Measurements from ENCODE around the gene SYT7.

The SYT7 gene

GRCh38 chr11:61505640-61506155, 75.2 kb downstream of the SYT7 start:
- 43 to 52% methylated on average over 5 to 8 of the region's 10 CpGs for WGBS, 2 experiments (ENCODE audit: insufficient coverage in 2 of 2)
- H3K27ac ChIP-seq (ENCODE audit: low read depth, low read length, severe bottlenecking), result no peak overlapping the region
- H3K9me3 ChIP-seq (ENCODE audit: control insufficient read depth, low read length), result no peaks in the 10 kb centered on the region
- H3K36me3 ChIP-seq (ENCODE audit: control insufficient read depth, insufficient read depth, low read length), result no peaks in the 10 kb centered on the region
- H3K4me3 ChIP-seq (ENCODE audit: extremely low read depth, insufficient read depth, low read length, poor library complexity, severe bottlenecking), result no peak overlapping the region
- peaks cover 3% of the 10 kb centered on the region for H3K4me1 ChIP-seq (ENCODE audit: control insufficient read depth, insufficient read depth, low read length, poor library complexity, severe bottlenecking)

- 86 to 100% methylated on average over 1 to 2 of the region's 5 CpGs for WGBS, 2 experiments (ENCODE audit: insufficient coverage in 2 of 2)
- Histone ChIP-seq H3K4me3 (ENCODE audit: extremely low read depth, insufficient read depth, low read length, poor library complexity, severe bottlenecking) (no peak overlapping the region), H3K9me3 (ENCODE audit: control insufficient read depth, low read length) (no peaks in the 10 kb centered on the region), H3K36me3 (ENCODE audit: control insufficient read depth, insufficient read depth, low read length) (no peaks in the 10 kb centered on the region), H3K27ac (ENCODE audit: low read depth, low read length, severe bottlenecking) (no peak overlapping the region), H3K4me1 (ENCODE audit: control insufficient read depth, insufficient read depth, low read length, poor library complexity, severe bottlenecking) (peaks cover 3% of the 10 kb centered on the region)
These were observed 75.8 kb downstream of the SYT7 start for GRCh38 chr11:61505106-61505505.

GRCh38 chr11:61503135-61503770, 77.6 kb downstream of the SYT7 start:
- Histone ChIP-seq H3K4me1 (ENCODE audit: control insufficient read depth, insufficient read depth, low read length, poor library complexity, severe bottlenecking) (no peaks in the 10 kb centered on the region), H3K4me3 (ENCODE audit: extremely low read depth, insufficient read depth, low read length, poor library complexity, severe bottlenecking) (no peak overlapping the region), H3K36me3 (ENCODE audit: control insufficient read depth, insufficient read depth, low read length) (no peaks in the 10 kb centered on the region), H3K9me3 (ENCODE audit: control insufficient read depth, low read length) (no peaks in the 10 kb centered on the region), H3K27ac (ENCODE audit: low read depth, low read length, severe bottlenecking) (no peak overlapping the region)
- WGBS, 2 experiments (ENCODE audit: insufficient coverage in 2 of 2), result 81 to 84% methylated on average over 4 to 6 of the region's 8 CpGs

- Histone ChIP-seq H3K36me3 (ENCODE audit: control insufficient read depth, insufficient read depth, low read length) (no peaks in the 10 kb centered on the region), H3K27ac (ENCODE audit: low read depth, low read length, severe bottlenecking) (no peak overlapping the region), H3K9me3 (ENCODE audit: control insufficient read depth, low read length) (no peaks in the 10 kb centered on the region), H3K4me3 (ENCODE audit: extremely low read depth, insufficient read depth, low read length, poor library complexity, severe bottlenecking) (no peak overlapping the region), H3K4me1 (ENCODE audit: control insufficient read depth, insufficient read depth, low read length, poor library complexity, severe bottlenecking) (no peaks in the 10 kb centered on the region)
- WGBS, 2 experiments (ENCODE audit: insufficient coverage in 2 of 2), result 86 to 88% methylated on average over 1 of the region's 1 CpG
These were observed 78.4 kb downstream of the SYT7 start for GRCh38 chr11:61502522-61502921.

- WGBS, 2 experiments (ENCODE audit: insufficient coverage in 2 of 2), result 23 to 29% methylated on average over 8 to 9 of the region's 12 CpGs
- Histone ChIP-seq H3K36me3 (ENCODE audit: control insufficient read depth, insufficient read depth, low read length) (no peaks in the 10 kb centered on the region), H3K4me1 (ENCODE audit: control insufficient read depth, insufficient read depth, low read length, poor library complexity, severe bottlenecking) (no peaks in the 10 kb centered on the region), H3K9me3 (ENCODE audit: control insufficient read depth, low read length) (no peaks in the 10 kb centered on the region), H3K27ac (ENCODE audit: low read depth, low read length, severe bottlenecking) (no peak overlapping the region), H3K4me3 (ENCODE audit: extremely low read depth, insufficient read depth, low read length, poor library complexity, severe bottlenecking) (no peak overlapping the region)
These were observed 80.9 kb downstream of the SYT7 start for GRCh38 chr11:61499816-61500491.

- Histone ChIP-seq H3K4me3 (ENCODE audit: extremely low read depth, insufficient read depth, low read length, poor library complexity, severe bottlenecking) (no peak overlapping the region), H3K27ac (ENCODE audit: low read depth, low read length, severe bottlenecking) (no peak overlapping the region), H3K9me3 (ENCODE audit: control insufficient read depth, low read length) (no peaks in the 10 kb centered on the region), H3K4me1 (ENCODE audit: control insufficient read depth, insufficient read depth, low read length, poor library complexity, severe bottlenecking) (no peaks in the 10 kb centered on the region), H3K36me3 (ENCODE audit: control insufficient read depth, insufficient read depth, low read length) (no peaks in the 10 kb centered on the region)
- 78 to 82% methylated on average over 11 to 15 of the region's 15 CpGs for WGBS, 2 experiments (ENCODE audit: insufficient coverage in 2 of 2)
These were observed 82.0 kb downstream of the SYT7 start for GRCh38 chr11:61498767-61499341.

GRCh38 chr11:61497876-61498275, 83.0 kb downstream of the SYT7 start:
- Histone ChIP-seq H3K9me3 (ENCODE audit: control insufficient read depth, low read length) (no peaks in the 10 kb centered on the region), H3K4me1 (ENCODE audit: control insufficient read depth, insufficient read depth, low read length, poor library complexity, severe bottlenecking) (no peaks in the 10 kb centered on the region), H3K4me3 (ENCODE audit: extremely low read depth, insufficient read depth, low read length, poor library complexity, severe bottlenecking) (no peak overlapping the region), H3K27ac (ENCODE audit: low read depth, low read length, severe bottlenecking) (no peak overlapping the region), H3K36me3 (ENCODE audit: control insufficient read depth, insufficient read depth, low read length) (no peaks in the 10 kb centered on the region)
- WGBS, 2 experiments (ENCODE audit: insufficient coverage in 2 of 2), result 90 to 93% methylated on average over 7 to 9 of the region's 9 CpGs

GRCh38 chr11:61497473-61497872, 83.4 kb downstream of the SYT7 start:
- 96 to 100% methylated on average over 1 to 2 of the region's 2 CpGs for WGBS, 2 experiments (ENCODE audit: insufficient coverage in 2 of 2)
- Histone ChIP-seq H3K27ac (ENCODE audit: low read depth, low read length, severe bottlenecking) (no peak overlapping the region), H3K4me3 (ENCODE audit: extremely low read depth, insufficient read depth, low read length, poor library complexity, severe bottlenecking) (no peak overlapping the region), H3K4me1 (ENCODE audit: control insufficient read depth, insufficient read depth, low read length, poor library complexity, severe bottlenecking) (no peaks in the 10 kb centered on the region), H3K9me3 (ENCODE audit: control insufficient read depth, low read length) (no peaks in the 10 kb centered on the region), H3K36me3 (ENCODE audit: control insufficient read depth, insufficient read depth, low read length) (no peaks in the 10 kb centered on the region)

GRCh38 chr11:61496602-61497400, 84.1 kb downstream of the SYT7 start:
- Histone ChIP-seq H3K36me3 (ENCODE audit: control insufficient read depth, insufficient read depth, low read length) (no peaks in the 10 kb centered on the region), H3K9me3 (ENCODE audit: control insufficient read depth, low read length) (no peaks in the 10 kb centered on the region), H3K4me3 (ENCODE audit: extremely low read depth, insufficient read depth, low read length, poor library complexity, severe bottlenecking) (no peak overlapping the region), H3K27ac (ENCODE audit: low read depth, low read length, severe bottlenecking) (no peak overlapping the region), H3K4me1 (ENCODE audit: control insufficient read depth, insufficient read depth, low read length, poor library complexity, severe bottlenecking) (no peaks in the 10 kb centered on the region)
- WGBS, 2 experiments (ENCODE audit: insufficient coverage in 2 of 2), result 93 to 94% methylated on average over 7 of the region's 15 CpGs

GRCh38 chr11:61495801-61496601, 84.9 kb downstream of the SYT7 start:
- no peak overlapping the region for H3K4me3 ChIP-seq (ENCODE audit: extremely low read depth, insufficient read depth, low read length, poor library complexity, severe bottlenecking)
- H3K27ac ChIP-seq (ENCODE audit: low read depth, low read length, severe bottlenecking), result no peak overlapping the region
- no peaks in the 10 kb centered on the region for H3K9me3 ChIP-seq (ENCODE audit: control insufficient read depth, low read length)
- no peaks in the 10 kb centered on the region for H3K36me3 ChIP-seq (ENCODE audit: control insufficient read depth, insufficient read depth, low read length)
- no peaks in the 10 kb centered on the region for H3K4me1 ChIP-seq (ENCODE audit: control insufficient read depth, insufficient read depth, low read length, poor library complexity, severe bottlenecking)
- WGBS, 2 experiments (ENCODE audit: insufficient coverage in 2 of 2), result 85 to 88% methylated on average over 16 to 24 of the region's 26 CpGs
